ENCODE results near the gene C8B. TPM values are rescaled to one million over a fixed set of nuclear protein-coding genes. Genes with fewer than 3 reads are reported as not detected.

Gene C8B
- total RNA-seq, 4 donors from 2014 or later = not detected

DNA sequence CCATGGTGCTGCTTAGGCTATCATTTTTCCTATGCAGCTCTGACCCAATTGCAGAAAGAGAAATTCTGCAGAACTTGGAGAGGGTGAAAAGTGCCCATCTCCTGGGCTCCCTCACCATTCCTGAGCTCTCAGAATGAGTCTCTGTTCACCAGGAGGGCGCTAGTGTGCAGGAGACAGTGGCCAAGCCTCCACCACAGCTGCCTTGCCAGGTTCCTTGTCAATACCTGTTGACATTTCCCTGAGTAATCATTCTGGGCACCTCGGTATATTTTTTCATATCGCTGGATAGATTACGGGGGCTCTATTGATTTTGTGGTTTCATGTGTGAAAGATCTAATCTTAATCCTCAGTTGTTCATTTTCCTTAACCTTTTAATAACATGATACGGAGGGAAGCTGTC is 13.0 kb upstream of the C8B start:
- no peak overlapping the region for H3K4me3 ChIP-seq
- in situ Hi-C loops (cut with MboI; ENCODE audit: low pct_ligation_motif_present in 1 of 4, low pct_unique_long_range_greater_than_20kb in 1 of 4, low sequenced_read_pairs in 3 of 4) (no loop called here), intact Hi-C loops (cut with DNase I; ENCODE audit: low total_unique reads) (no loop called here)
- H3K4me1 ChIP-seq = no peaks in the 10 kb centered on the region
- no peaks in the 10 kb centered on the region for H3K9me3 ChIP-seq
- TF ChIP-seq POLR2AphosphoS5 (IDR thresholded peaks at IDR 0.05) = no peak
- H3K27ac ChIP-seq = no peak overlapping the region
- no peak for DNase-seq
- 83 to 84% methylated on average over 4 to 5 of the region's 5 CpGs for WGBS, 2 donors (ENCODE audit: low coverage in 1 of 2)
- no peaks in the 10 kb centered on the region for H3K27me3 ChIP-seq
- H3K36me3 ChIP-seq = no peaks in the 10 kb centered on the region

DNA sequence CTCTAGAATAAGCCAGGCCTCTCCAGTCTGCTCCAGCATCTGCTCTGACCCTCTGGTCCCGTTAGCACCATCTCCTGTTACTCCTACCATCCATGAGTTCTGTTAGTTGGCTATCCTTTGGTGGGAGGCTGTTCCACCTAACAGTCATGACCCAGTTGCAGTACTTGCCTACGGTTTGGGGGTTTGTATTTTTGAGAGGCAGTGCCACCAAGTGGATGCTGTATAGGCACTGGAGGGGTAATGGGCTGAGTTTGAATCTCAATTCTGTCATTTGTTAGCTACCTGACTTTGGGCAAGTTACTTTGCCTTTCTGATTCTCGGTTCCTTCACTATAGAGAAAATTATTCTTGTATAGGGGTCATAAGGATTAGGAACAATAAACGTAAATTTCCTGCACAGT is 12.1 kb upstream of the C8B start:
- intact Hi-C loops (cut with DNase I; ENCODE audit: low total_unique reads) = no loop called here
- in situ Hi-C loops (cut with MboI; ENCODE audit: low pct_ligation_motif_present in 1 of 4, low pct_unique_long_range_greater_than_20kb in 1 of 4, low sequenced_read_pairs in 3 of 4) = no loop called here
- no peak for DNase-seq
- TF ChIP-seq, protein P1, sequence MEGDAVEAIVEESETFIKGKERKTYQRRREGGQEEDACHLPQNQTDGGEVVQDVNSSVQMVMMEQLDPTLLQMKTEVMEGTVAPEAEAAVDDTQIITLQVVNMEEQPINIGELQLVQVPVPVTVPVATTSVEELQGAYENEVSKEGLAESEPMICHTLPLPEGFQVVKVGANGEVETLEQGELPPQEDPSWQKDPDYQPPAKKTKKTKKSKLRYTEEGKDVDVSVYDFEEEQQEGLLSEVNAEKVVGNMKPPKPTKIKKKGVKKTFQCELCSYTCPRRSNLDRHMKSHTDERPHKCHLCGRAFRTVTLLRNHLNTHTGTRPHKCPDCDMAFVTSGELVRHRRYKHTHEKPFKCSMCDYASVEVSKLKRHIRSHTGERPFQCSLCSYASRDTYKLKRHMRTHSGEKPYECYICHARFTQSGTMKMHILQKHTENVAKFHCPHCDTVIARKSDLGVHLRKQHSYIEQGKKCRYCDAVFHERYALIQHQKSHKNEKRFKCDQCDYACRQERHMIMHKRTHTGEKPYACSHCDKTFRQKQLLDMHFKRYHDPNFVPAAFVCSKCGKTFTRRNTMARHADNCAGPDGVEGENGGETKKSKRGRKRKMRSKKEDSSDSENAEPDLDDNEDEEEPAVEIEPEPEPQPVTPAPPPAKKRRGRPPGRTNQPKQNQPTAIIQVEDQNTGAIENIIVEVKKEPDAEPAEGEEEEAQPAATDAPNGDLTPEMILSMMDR (IDR thresholded peaks at IDR 0.05) = no peak
- TF ChIP-seq EP300 (IDR thresholded peaks at IDR 0.05; ENCODE audit: low read depth) (no peak), POLR2AphosphoS5 (IDR thresholded peaks at IDR 0.05) (no peak), POLR2A (IDR thresholded peaks at IDR 0.05) (no peak)
- Histone ChIP-seq H3K9me3 (no peaks in the 10 kb centered on the region), H3K36me3 (no peaks in the 10 kb centered on the region), H3K4me3 (no peak overlapping the region), H3K27ac (no peak overlapping the region), H3K27me3 (no peaks in the 10 kb centered on the region), H3K4me1 (no peaks in the 10 kb centered on the region)
- 66 to 67% methylated on average over 4 of the region's 4 CpGs for WGBS, 2 donors (ENCODE audit: low coverage in 1 of 2)

DNA sequence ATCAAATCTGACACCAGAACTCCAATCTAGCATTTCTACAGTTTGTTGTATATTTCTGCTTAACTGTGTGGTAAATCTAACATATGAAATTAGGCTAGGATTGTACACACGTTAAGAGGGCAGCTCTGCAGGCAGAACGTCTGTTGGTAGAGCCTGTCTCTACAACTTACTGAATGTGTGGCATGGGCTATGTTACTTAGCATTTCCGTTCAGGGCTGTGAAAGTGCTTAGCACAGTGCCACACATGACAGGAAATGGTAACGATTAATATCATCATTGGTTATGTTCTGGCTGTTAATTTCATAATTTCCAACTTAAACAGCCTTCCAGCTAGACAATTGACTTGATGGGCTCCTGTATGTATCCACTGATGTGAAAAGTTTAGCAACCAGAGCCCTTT is 9.6 kb upstream of the C8B start:
- DNase-seq = no peak
- Histone ChIP-seq H3K36me3 (no peaks in the 10 kb centered on the region), H3K4me1 (no peaks in the 10 kb centered on the region), H3K27ac (no peak overlapping the region), H3K27me3 (no peaks in the 10 kb centered on the region), H3K9me3 (no peaks in the 10 kb centered on the region), H3K4me3 (no peak overlapping the region)
- in situ Hi-C loops (cut with MboI; ENCODE audit: low pct_ligation_motif_present in 1 of 4, low pct_unique_long_range_greater_than_20kb in 1 of 4, low sequenced_read_pairs in 3 of 4) (no loop called here), intact Hi-C loops (cut with DNase I; ENCODE audit: low total_unique reads) (no loop called here)
- TF ChIP-seq POLR2AphosphoS5 (IDR thresholded peaks at IDR 0.05) = no peak
- no peak for TF ChIP-seq EP300 (IDR thresholded peaks at IDR 0.05; ENCODE audit: low read depth)
- TF ChIP-seq POLR2A (IDR thresholded peaks at IDR 0.05) = no peak
- TF ChIP-seq, protein P1 (IDR thresholded peaks at IDR 0.05) = no peak
- WGBS, 2 donors (ENCODE audit: low coverage in 1 of 2) = 71 to 82% methylated on average over 4 of the region's 4 CpGs

DNA sequence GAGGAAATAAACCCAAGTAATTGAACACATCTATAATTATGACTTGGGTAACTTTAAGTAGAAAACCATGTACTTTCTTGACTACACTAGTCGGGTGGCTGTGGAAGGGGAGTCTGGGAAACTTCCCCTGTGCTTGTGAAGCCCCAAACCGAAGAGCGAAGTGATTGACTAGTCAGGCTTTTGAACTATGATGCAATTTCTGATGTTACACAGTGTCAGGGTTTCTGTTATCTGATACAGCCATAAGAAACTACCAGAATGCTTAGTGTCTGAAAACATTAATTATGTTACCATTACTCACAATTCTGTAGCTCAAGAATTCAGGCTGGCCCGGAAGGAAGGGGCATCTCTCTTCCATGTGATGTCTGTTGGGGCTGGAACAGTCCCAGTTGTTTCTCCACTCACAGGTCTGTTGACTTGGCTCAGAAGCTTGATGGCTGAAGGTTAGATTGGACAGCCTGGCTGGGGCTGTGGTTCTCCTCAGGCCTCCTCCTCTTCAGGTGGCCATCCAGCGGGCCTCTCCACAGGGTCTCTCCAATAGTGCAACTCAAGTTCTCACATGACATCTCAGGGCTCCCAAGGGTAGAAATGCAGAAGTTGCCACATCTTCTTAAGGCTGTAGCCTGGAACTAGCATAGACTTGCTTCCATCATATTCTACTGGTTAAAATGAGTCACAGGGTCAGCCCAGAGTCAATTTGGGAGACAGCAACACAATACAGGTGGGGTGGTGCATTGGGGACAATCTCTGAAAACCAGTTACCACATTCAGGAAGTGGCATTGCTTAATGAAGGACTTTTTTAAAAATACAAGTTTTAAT is 8.3 kb upstream of the C8B start:
- H3K9me3 ChIP-seq = no peaks in the 10 kb centered on the region
- no peak overlapping the region for H3K27ac ChIP-seq
- 76% methylated on average over 5 of the region's 5 CpGs; no CpG with 5 or more reads in 1 of the 2 donors for WGBS, 2 donors (ENCODE audit: low coverage in 1 of 2)
- H3K4me3 ChIP-seq = no peak overlapping the region
- DNase-seq = no peak
- no peak for TF ChIP-seq POLR2A (IDR thresholded peaks at IDR 0.05)
- TF ChIP-seq, protein P1 (IDR thresholded peaks at IDR 0.05) = no peak
- no peak for TF ChIP-seq POLR2AphosphoS5 (IDR thresholded peaks at IDR 0.05)
- no peak for TF ChIP-seq EP300 (IDR thresholded peaks at IDR 0.05; ENCODE audit: low read depth)
- in situ Hi-C loops (cut with MboI; ENCODE audit: low pct_ligation_motif_present in 1 of 4, low pct_unique_long_range_greater_than_20kb in 1 of 4, low sequenced_read_pairs in 3 of 4) (no loop called here), intact Hi-C loops (cut with DNase I; ENCODE audit: low total_unique reads) (no loop called here)
- no peaks in the 10 kb centered on the region for H3K27me3 ChIP-seq
- no peaks in the 10 kb centered on the region for H3K36me3 ChIP-seq
- H3K4me1 ChIP-seq = no peaks in the 10 kb centered on the region
